C4-2B (cell line): ENCODE results near the gene SMPDL3A.

Experiments used
- ZFX ChIP-seq: fragments of 450-650 bp; IDR thresholded peaks from 2 replicates; pipeline ENCODE4 v1.6.1; 2017
- TF ChIP-seq, protein P1 (sequence below): fragments of 450-650 bp; conservative IDR thresholded peaks from 2 replicates; pipeline ENCODE4 v1.5.1; 2017; ENCODE audit warnings: mild to moderate bottlenecking

GRCh38 chr6:122801397-122801796 is 12.3 kb downstream of the SMPDL3A start:
- TF ChIP-seq ZFX: no peak
- TF ChIP-seq, protein P1, sequence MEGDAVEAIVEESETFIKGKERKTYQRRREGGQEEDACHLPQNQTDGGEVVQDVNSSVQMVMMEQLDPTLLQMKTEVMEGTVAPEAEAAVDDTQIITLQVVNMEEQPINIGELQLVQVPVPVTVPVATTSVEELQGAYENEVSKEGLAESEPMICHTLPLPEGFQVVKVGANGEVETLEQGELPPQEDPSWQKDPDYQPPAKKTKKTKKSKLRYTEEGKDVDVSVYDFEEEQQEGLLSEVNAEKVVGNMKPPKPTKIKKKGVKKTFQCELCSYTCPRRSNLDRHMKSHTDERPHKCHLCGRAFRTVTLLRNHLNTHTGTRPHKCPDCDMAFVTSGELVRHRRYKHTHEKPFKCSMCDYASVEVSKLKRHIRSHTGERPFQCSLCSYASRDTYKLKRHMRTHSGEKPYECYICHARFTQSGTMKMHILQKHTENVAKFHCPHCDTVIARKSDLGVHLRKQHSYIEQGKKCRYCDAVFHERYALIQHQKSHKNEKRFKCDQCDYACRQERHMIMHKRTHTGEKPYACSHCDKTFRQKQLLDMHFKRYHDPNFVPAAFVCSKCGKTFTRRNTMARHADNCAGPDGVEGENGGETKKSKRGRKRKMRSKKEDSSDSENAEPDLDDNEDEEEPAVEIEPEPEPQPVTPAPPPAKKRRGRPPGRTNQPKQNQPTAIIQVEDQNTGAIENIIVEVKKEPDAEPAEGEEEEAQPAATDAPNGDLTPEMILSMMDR: no peak
